Lower leg skin (tissue), 4 donors: ENCODE results near the gene PNPLA3. TPM values are rescaled to one million over a fixed set of nuclear protein-coding genes. Genes with fewer than 3 reads are reported as not detected.

Experiments used
- DNase-seq, 2 donors: peaks; one replicate each; pipeline ENCODE4 v3.0.0-alpha.2; 2019; ENCODE audit warnings: low spot score in 2 of 2
- H3K4me3 ChIP-seq: fragments of 200-600 bp; sonication (generic); 2 replicates; pipeline ENCODE4 v1.5.1; 2017; ENCODE audit warnings: mild to moderate bottlenecking, low read depth; ENCODE audit not compliant: poor library complexity, severe bottlenecking
- CTCF ChIP-seq, 3 donors: fragments of 450-650 bp; IDR thresholded peaks; one replicate each; pipeline ENCODE4 v1.5.1; 2016; ENCODE audit warnings: antibody characterized with exemption in 3 of 3, mild to moderate bottlenecking in 3 of 3, moderate library complexity in 2 of 3
- POLR2A ChIP-seq, 2 donors: fragments of 450-650 bp; IDR thresholded peaks; one replicate each; pipeline ENCODE4 v1.6.1; 2016 to 2017; ENCODE audit warnings: antibody characterized with exemption in 2 of 2, mild to moderate bottlenecking in 1 of 2, moderate library complexity in 1 of 2
- WGBS, 2 donors: methylation state at CpG; one replicate each; pipeline ENCODE4 v1.1.5; 2018; 5-methylcytosine and 5-hydroxymethylcytosine counted together
- intact Hi-C: fragments of 100-400 bp; cut with DNase I; formaldehyde crosslinking; loops from one replicate; pipeline ENCODE4 v1.15.0; 2023; ENCODE audit warnings: low total_unique reads
- total RNA-seq, 4 donors: library from RNA; depleted of rRNA; stranded (reverse); fragments of >200 nt; gene quantifications; one replicate each; pipeline ENCODE4 v1.1.0, GENCODE V29; 2016

Gene PNPLA3
- total RNA-seq, 4 donors from 2014 or later: 14.0 to 22.9 (median 20.4) TPM

GRCh38 chr22:43924877-43925276 lies 1.3 kb downstream of the PNPLA3 start:
- 70% methylated on average over 7 of the region's 7 CpGs for WGBS, 2 donors
- DNase-seq: no peak
- no peak overlapping the region for H3K4me3 ChIP-seq
- intact Hi-C loops: no loop called here
- TF ChIP-seq CTCF (IDR thresholded peaks at IDR 0.05) (no peak), POLR2A (IDR thresholded peaks at IDR 0.05) (no peak)

GRCh38 chr22:43925433-43926348 lies 2.1 kb downstream of the PNPLA3 start:
- no peak for DNase-seq
- no peak for TF ChIP-seq CTCF (IDR thresholded peaks at IDR 0.05)
- no peak for TF ChIP-seq POLR2A (IDR thresholded peaks at IDR 0.05)
- no peak overlapping the region for H3K4me3 ChIP-seq
- intact Hi-C loops: no loop called here
- 53 to 54% methylated on average over 5 to 6 of the region's 6 CpGs for WGBS, 2 donors

GRCh38 chr22:43926349-43926710 lies 2.7 kb downstream of the PNPLA3 start:
- H3K4me3 ChIP-seq: no peak overlapping the region
- TF ChIP-seq CTCF (IDR thresholded peaks at IDR 0.05): no peak
- no peak for TF ChIP-seq POLR2A (IDR thresholded peaks at IDR 0.05)
- no peak for DNase-seq
- intact Hi-C loops: no loop called here
- 47 to 67% methylated on average over 1 of the region's 1 CpG for WGBS, 2 donors

GRCh38 chr22:43928468-43928867 lies 4.9 kb downstream of the PNPLA3 start:
- intact Hi-C loops: no loop called here
- 83 to 88% methylated on average over 3 to 5 of the region's 5 CpGs for WGBS, 2 donors
- no peak for DNase-seq
- TF ChIP-seq POLR2A (IDR thresholded peaks at IDR 0.05): no peak
- H3K4me3 ChIP-seq: no peak overlapping the region

GRCh38 chr22:43928908-43929307 lies 5.3 kb downstream of the PNPLA3 start:
- intact Hi-C loops: no loop called here
- no peak overlapping the region for H3K4me3 ChIP-seq
- no peak for DNase-seq
- WGBS, 2 donors: 79 to 85% methylated on average over 6 of the region's 6 CpGs
- no peak for TF ChIP-seq CTCF (IDR thresholded peaks at IDR 0.05)
- no peak for TF ChIP-seq POLR2A (IDR thresholded peaks at IDR 0.05)

GRCh38 chr22:43931771-43932170 lies 8.2 kb downstream of the PNPLA3 start:
- DNase-seq: no peak
- no peak overlapping the region for H3K4me3 ChIP-seq
- intact Hi-C loops: no loop called here
- WGBS, 2 donors: 22 to 41% methylated on average over 4 of the region's 4 CpGs
- TF ChIP-seq POLR2A (IDR thresholded peaks at IDR 0.05): no peak
- no peak for TF ChIP-seq CTCF (IDR thresholded peaks at IDR 0.05)
